ENCODE measurements around the gene PLXDC2. TPM values are rescaled to one million over a fixed set of nuclear protein-coding genes. Genes with fewer than 3 reads are reported as not detected.

Gene PLXDC2
- total RNA-seq, 1 donor from 2014 or later: 143 TPM

- H3K9me3 ChIP-seq: no peaks in the 10 kb centered on the region
- no peaks in the 10 kb centered on the region for H3K27me3 ChIP-seq (ENCODE audit: low read depth)
- intact Hi-C loops (cut with DNase I): no loop called here
- no peak overlapping the region for H3K27ac ChIP-seq
- no peaks in the 10 kb centered on the region for H3K36me3 ChIP-seq
- DNase-seq (no peak), ATAC-seq (no peak)
- TF ChIP-seq CTCF (IDR thresholded peaks at IDR 0.05): no peak
- H3K4me3 ChIP-seq: no peak overlapping the region
- H3K4me1 ChIP-seq: no peaks in the 10 kb centered on the region
Observed at GRCh38 chr10:20142311-20142710, 326.1 kb downstream of the PLXDC2 start.

DNA sequence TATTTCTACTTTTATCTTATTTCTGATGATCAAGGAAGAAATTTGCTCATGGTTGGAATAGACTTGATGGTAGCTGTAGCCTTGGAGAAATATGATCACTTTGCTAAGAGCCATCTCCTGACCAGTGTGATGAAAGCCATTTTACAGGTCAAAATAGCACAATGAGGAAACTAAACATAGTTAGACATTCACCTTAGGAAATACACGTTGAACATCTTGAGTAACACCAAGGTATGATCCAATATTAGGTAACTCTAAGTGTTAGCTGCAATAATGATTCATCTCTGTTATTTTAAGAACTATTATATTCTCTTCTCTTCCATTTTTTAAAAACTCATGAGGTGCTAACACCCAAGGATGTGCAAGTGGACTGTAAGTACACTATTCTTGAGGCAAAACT is 328.0 kb downstream of the PLXDC2 start:
- H3K27ac ChIP-seq: no peak overlapping the region
- TF ChIP-seq CTCF (IDR thresholded peaks at IDR 0.05): no peak
- H3K27me3 ChIP-seq (ENCODE audit: low read depth): no peaks in the 10 kb centered on the region
- no peaks in the 10 kb centered on the region for H3K9me3 ChIP-seq
- no peaks in the 10 kb centered on the region for H3K36me3 ChIP-seq
- intact Hi-C loops (cut with DNase I): no loop called here
- DNase-seq (no peak), ATAC-seq (no peak)
- H3K4me1 ChIP-seq: no peaks in the 10 kb centered on the region
- H3K4me3 ChIP-seq: no peak overlapping the region

- ATAC-seq (no peak), DNase-seq (no peak)
- H3K9me3 ChIP-seq: no peaks in the 10 kb centered on the region
- no peak for TF ChIP-seq CTCF (IDR thresholded peaks at IDR 0.05)
- no peak overlapping the region for H3K4me3 ChIP-seq
- no peaks in the 10 kb centered on the region for H3K36me3 ChIP-seq
- H3K27me3 ChIP-seq (ENCODE audit: low read depth): no peaks in the 10 kb centered on the region
- no peak overlapping the region for H3K27ac ChIP-seq
- H3K4me1 ChIP-seq: no peaks in the 10 kb centered on the region
- intact Hi-C loops (cut with DNase I): no loop called here
Observed at GRCh38 chr10:20146004-20146403, 329.8 kb downstream of the PLXDC2 start.

DNA sequence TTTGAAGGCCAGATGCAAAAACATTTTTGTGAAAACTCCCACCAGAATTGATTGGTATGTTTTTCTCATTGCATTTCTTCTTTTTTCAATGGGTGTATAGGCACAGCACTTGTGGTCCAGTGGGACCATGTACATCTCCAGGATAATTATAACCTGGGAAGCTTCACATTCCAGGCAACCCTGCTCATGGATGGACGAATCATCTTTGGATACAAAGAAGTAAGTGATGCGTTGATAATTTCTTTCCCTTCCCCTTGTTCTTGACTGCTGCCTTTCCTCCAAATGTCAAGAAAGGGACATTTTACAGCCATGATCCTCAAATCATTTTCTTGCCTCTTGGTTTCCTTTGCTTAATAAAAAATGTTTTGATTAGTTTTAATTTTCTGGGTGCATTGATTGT is 331.5 kb downstream of the PLXDC2 start:
- intact Hi-C loops (cut with DNase I): no loop called here
- no peak overlapping the region for H3K4me3 ChIP-seq
- no peaks in the 10 kb centered on the region for H3K36me3 ChIP-seq
- no peaks in the 10 kb centered on the region for H3K27me3 ChIP-seq (ENCODE audit: low read depth)
- H3K9me3 ChIP-seq: no peaks in the 10 kb centered on the region
- H3K27ac ChIP-seq: no peak overlapping the region
- no peak for TF ChIP-seq CTCF (IDR thresholded peaks at IDR 0.05)
- DNase-seq (no peak), ATAC-seq (no peak)
- no peaks in the 10 kb centered on the region for H3K4me1 ChIP-seq

- Histone ChIP-seq H3K27me3 (ENCODE audit: low read depth) (no peaks in the 10 kb centered on the region), H3K4me1 (no peaks in the 10 kb centered on the region), H3K4me3 (no peak overlapping the region), H3K27ac (no peak overlapping the region), H3K36me3 (no peaks in the 10 kb centered on the region), H3K9me3 (no peaks in the 10 kb centered on the region)
- ATAC-seq (no peak), DNase-seq (no peak)
- intact Hi-C loops (cut with DNase I): no loop called here
- TF ChIP-seq CTCF (IDR thresholded peaks at IDR 0.05): no peak
Observed at GRCh38 chr10:20156511-20156910, 340.3 kb downstream of the PLXDC2 start.

GRCh38 chr10:20157314-20157713 is 341.1 kb downstream of the PLXDC2 start:
- H3K4me1 ChIP-seq: no peaks in the 10 kb centered on the region
- ATAC-seq (no peak), DNase-seq (no peak)
- H3K27me3 ChIP-seq (ENCODE audit: low read depth): no peaks in the 10 kb centered on the region
- intact Hi-C loops (cut with DNase I): no loop called here
- no peaks in the 10 kb centered on the region for H3K9me3 ChIP-seq
- no peaks in the 10 kb centered on the region for H3K36me3 ChIP-seq
- no peak overlapping the region for H3K4me3 ChIP-seq
- no peak overlapping the region for H3K27ac ChIP-seq
- no peak for TF ChIP-seq CTCF (IDR thresholded peaks at IDR 0.05)

Data from lower lobe of right lung (tissue), 2 donors.